Stimulated activated CD8-positive, alpha-beta memory T cell treated with anti-CD3 and anti-CD28 coated beads, Interleukin-4, amount 100 ng/mL, for 1 hour (primary cell): ENCODE measurements around the gene PHYKPL.
"Not testable (repeated sequence)": the region's sequence is repeated elsewhere in the genome, so short reads cannot be mapped to it uniquely, and the experiment has no call there.

Experiments used
- DNase-seq, 2 donors: peaks; one replicate each; pipeline ENCODE4 v3.0.0-alpha.2; 2020; ENCODE audit warnings: low read depth in 2 of 2, low spot score in 1 of 2

PHYKPL gene

GRCh38 chr5:178265746-178266145 is 33.1 kb upstream of the PHYKPL start:
- no peak for DNase-seq

- DNase-seq = no peak
These were observed 31.4 kb upstream of the PHYKPL start for GRCh38 chr5:178264044-178264443.

GRCh38 chr5:178261666-178262600 is 29.3 kb upstream of the PHYKPL start:
- DNase-seq = no peak

- DNase-seq = no peak
These were observed 27.3 kb upstream of the PHYKPL start for GRCh38 chr5:178259623-178260536.

GRCh38 chr5:178257650-178258049 is 25.0 kb upstream of the PHYKPL start:
- no peak for DNase-seq

DNA sequence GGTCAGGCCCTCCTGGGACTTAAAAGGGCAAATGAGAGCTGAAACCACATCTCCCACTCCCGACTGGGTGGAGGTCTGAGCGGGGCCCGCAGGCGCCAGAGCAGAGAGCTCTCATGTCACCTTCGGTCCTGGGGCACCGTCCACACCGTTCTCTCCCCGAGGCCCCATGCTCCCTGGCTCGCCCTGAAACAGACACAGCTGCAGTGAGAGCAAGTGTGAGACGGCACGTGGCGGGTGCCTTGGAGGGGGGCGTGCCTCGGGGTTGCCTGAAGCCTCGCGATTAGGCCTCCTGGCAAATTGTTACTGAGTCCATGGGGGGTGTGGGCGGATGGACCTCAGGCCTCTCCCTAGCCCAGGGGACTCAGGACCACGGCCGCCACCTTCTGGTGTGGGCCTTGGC is 24.1 kb upstream of the PHYKPL start:
- no peak for DNase-seq

DNA sequence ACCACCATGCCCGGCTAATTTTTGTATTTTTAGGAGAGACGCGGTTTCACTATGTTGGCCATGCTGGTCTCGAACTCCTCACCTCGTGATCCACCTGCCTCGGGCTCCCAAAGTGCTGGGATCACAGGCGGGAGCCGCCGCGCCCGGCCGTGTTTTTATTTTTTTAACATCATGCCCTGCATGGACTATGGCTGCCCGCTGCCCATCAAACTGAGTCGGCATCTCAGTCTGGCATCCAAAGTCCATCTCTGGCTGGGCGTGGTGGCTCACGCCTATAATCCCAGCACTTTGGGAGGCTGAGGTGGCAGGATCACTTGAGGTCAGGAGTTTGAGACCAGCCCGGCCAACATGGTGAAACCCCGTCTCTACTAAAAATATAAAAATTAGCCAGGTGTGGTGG is 21.0 kb upstream of the PHYKPL start:
- not testable (repeated sequence) for DNase-seq

DNA sequence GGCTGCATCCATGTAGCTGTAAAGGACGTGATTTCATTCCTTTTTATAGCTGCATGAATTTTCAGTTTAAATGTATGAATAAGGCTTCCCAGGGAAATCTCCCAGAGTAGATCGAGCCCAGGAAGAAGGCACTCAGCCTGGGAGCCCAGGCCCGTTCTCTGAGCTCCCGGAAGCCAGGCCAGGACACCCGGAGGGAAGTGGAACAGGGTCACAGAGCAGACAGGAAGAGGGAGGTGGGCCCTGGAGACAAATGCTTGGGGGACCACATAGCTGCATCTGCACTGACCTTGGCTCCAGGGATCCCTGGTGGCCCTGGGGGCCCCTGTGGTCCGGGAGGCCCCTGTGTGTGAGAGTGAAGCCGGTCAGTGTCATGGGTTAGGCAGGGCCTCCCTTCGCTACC is 19.7 kb upstream of the PHYKPL start:
- DNase-seq = no peak

- DNase-seq = no peak
These were observed 17.7 kb upstream of the PHYKPL start for GRCh38 chr5:178250263-178250662.

- DNase-seq = no peak
These were observed 16.8 kb upstream of the PHYKPL start for GRCh38 chr5:178249191-178249989.

DNA sequence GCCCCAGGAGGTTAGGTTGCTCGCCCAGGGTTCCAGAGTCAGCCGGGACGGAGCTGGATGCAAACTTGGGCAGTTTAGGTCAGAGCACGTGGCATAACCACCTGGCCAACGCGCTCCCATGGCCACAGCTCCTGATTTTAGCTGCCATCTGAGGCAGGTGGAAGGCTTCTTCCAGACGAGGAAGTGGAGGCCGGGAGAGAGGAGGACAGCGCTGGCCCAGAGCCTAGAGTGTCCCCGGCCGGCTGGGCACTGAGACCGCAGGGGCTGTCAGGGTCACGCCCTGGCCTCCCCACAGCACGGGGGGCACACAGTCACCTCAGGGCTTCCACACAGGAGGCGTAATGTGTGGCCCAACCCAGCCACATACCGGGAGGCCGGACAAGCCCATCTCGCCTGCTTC is 16.1 kb upstream of the PHYKPL start:
- no peak for DNase-seq

- no peak for DNase-seq
These were observed 15.2 kb upstream of the PHYKPL start for GRCh38 chr5:178247481-178248456.

DNA sequence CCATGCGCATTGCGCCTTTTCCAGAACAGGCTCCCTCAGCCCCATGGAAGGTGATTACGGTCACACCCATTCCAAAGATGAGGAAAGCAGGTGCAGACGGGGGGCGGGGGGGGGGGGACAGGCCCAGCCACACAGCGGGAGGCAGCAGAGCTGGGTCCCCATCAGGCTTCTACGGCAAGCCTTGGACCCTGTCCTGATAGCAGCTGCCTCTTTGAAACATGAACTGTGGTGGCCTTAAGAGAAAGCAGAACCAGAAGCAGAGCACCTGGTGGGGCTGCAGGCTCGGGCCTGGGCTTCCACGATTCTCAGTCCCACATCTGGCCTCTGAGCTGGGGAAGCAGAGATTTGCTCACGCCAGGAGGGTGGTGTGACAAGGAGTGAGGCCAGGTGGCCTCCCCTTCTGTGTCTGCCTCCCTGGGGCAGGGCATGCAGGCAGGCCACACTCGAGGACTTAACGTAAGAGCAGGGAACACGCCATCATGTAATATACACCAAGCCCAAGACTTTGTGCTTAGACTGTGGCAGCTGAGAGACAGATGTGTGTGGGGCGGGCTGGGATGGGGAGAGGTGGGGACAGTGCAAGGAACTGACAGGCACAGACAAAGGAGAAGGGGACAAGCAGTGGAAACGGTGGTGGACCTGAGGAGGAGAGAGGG is 14.2 kb upstream of the PHYKPL start:
- no peak for DNase-seq

GRCh38 chr5:178245389-178245788 is 12.8 kb upstream of the PHYKPL start:
- DNase-seq = no peak

DNA sequence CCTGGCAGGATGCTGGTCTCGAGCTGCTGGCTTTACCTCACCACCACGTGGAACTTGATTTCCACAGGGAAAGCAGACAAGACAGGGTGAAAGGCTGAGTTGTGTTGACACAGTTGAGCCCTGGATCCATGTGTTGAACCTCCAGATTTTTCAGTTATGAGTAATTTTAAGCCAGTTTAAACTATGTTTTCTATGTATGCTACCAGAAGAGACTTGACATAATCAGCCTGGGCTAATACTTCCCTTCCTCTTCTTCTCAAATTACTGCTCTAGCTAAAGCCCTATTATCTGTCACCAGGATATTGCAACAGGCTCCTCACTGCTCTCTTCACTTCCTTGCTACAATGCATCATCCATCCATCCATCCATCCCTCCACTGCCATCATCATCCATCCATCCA is 12.0 kb upstream of the PHYKPL start:
- DNase-seq = no peak

DNA sequence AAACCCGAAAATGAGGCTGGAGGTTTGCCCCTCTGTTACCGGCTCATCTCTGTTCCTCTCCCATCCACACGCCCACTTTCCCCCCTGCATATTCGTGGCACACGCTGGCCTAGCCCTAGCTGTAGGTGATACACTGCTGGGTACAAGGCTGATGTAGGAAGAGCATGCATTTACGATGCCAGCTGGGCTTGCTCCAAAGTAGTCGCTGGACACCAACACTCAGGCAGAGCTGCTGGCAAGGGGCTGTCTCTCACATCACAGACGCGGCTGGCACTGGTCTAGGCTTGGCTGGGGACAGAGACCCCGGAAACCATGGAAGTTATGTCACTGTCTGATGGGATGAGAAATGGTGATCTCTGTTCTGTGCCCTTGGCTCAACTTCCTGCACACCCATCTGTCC is 9.8 kb upstream of the PHYKPL start:
- DNase-seq = no peak

DNA sequence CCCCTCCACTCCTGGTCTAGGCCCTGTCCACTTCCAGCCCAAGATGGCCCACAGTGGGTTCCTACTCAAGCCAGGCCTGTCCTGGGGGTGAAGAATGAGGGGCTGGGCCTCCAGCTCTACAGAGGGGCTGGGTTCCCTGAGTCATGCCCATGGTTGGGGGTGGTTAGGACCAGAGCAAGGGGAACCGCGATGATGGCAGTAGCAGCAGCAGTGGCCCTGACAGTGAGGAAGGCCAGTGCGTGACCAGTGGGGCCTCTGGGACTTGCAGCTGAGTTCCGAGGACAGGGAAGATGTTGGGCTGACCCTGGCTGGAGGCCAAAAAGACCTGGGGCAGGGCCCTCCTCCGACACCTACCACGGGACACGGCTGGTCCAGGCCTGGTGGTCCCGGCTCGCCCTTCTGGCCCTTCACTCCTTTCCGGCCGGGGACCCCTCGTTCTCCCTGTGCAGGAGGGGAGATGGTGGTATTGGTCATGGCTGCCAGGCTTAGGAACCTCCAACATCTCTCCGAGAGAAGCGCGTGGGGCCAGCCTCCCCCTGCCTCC is 9.2 kb upstream of the PHYKPL start:
- no peak for DNase-seq

- DNase-seq = no peak
These were observed 8.6 kb upstream of the PHYKPL start for GRCh38 chr5:178241231-178241663.

DNA sequence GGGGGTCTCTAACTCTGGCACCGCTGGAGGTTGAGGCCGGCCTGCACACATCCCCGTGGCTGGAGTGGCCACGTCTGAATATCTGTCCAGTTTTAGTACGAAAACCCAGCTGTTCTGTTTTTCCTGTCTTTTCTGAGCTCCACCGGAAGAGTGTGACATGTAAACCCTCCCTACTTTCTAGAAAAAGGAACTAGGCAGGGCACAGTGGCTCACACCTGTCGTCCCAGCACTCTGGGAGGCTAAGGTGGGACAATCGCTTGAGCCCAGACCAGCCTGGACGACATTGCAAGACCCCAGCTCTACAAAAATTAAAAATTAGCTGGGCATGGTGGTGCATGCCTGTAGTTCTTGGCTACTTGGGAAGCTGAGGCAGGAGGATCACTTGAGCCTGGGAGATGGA is 8.2 kb upstream of the PHYKPL start:
- DNase-seq = no peak
